SJCRH30 (cell line): ENCODE results near the gene KRABD2.
"Not testable (repeated sequence)": the region's sequence is repeated elsewhere in the genome, so short reads cannot be mapped to it uniquely, and the experiment has no call there.

Experiments
- DNase-seq, 2 experiments: peaks; one replicate each; pipeline ENCODE4 v3.0.0-alpha.2; 2015 to 2020
- H3K27ac ChIP-seq: fragments of 250-450 bp; sonication (Bioruptor Pico); 2 replicates; pipeline ENCODE4 v1.5.1; 2020; ENCODE audit warnings: mild to moderate bottlenecking, moderate library complexity
- H3K27me3 ChIP-seq: fragments of 250-450 bp; sonication (Bioruptor Pico); 2 replicates; pipeline ENCODE4 v1.5.1; 2020; ENCODE audit warnings: mild to moderate bottlenecking, moderate library complexity
- H3K36me3 ChIP-seq: fragments of 250-450 bp; sonication (Bioruptor Pico); 2 replicates; pipeline ENCODE4 v1.5.1; 2020; ENCODE audit warnings: mild to moderate bottlenecking, moderate library complexity
- H3K4me1 ChIP-seq: fragments of 250-450 bp; sonication (Bioruptor Pico); 2 replicates; pipeline ENCODE4 v1.5.1; 2020; ENCODE audit warnings: mild to moderate bottlenecking, moderate library complexity
- H3K4me3 ChIP-seq: fragments of 250-450 bp; sonication (Bioruptor Pico); 2 replicates; pipeline ENCODE4 v1.5.1; 2020; ENCODE audit warnings: mild to moderate bottlenecking, moderate library complexity
- H3K9me3 ChIP-seq: fragments of 250-450 bp; sonication (Bioruptor Pico); replicated peaks from 2 replicates; pipeline ENCODE4 v1.5.1; 2020; ENCODE audit warnings: mild to moderate bottlenecking, moderate library complexity

Gene KRABD2

GRCh38 chr17:8402921-8403536 lies 26.5 kb upstream of the KRABD2 start:
- Histone ChIP-seq H3K4me3 (no peak overlapping the region), H3K36me3 (no peaks in the 10 kb centered on the region)

GRCh38 chr17:8401107-8401506 lies 24.6 kb upstream of the KRABD2 start:
- Histone ChIP-seq H3K9me3 (no peaks in the 10 kb centered on the region), H3K36me3 (no peaks in the 10 kb centered on the region), H3K27me3 (no peaks in the 10 kb centered on the region), H3K4me1 (peaks cover 5% of the 10 kb centered on the region; the same call in 1 of the 2 replicates), H3K27ac (no peak overlapping the region), H3K4me3 (no peak overlapping the region)
- no peak for DNase-seq

More at GRCh38 chr17:8402921-8403536, 26.5 kb upstream of the KRABD2 start:
- H3K9me3 ChIP-seq: no peaks in the 10 kb centered on the region
- H3K27me3 ChIP-seq: no peaks in the 10 kb centered on the region
- H3K4me1 ChIP-seq: peaks cover 7% of the 10 kb centered on the region; the same call in 1 of the 2 replicates
- no peak overlapping the region for H3K27ac ChIP-seq
- DNase-seq: no peak

GRCh38 chr17:8398980-8399379 lies 22.5 kb upstream of the KRABD2 start:
- Histone ChIP-seq H3K9me3 (no peaks in the 10 kb centered on the region), H3K27ac (no peak overlapping the region), H3K4me3 (no peak overlapping the region), H3K36me3 (no peaks in the 10 kb centered on the region), H3K27me3 (no peaks in the 10 kb centered on the region), H3K4me1 (no peaks in the 10 kb centered on the region; the same call in 1 of the 2 replicates)
- no peak for DNase-seq

- no peaks in the 10 kb centered on the region for H3K36me3 ChIP-seq
- no peak within 1 kb of the TSS for H3K27ac ChIP-seq
- no peaks in the 10 kb centered on the region for H3K27me3 ChIP-seq
- H3K9me3 ChIP-seq: no peaks in the 10 kb centered on the region
- H3K4me3 ChIP-seq: no peak within 1 kb of the TSS
- DNase-seq: no peak
- no peaks in the 10 kb centered on the region; the same call in 1 of the 2 replicates for H3K4me1 ChIP-seq
Measured at GRCh38 chr17:8397636-8398035, 21.1 kb upstream of the KRABD2 start, which contains the start of gene RNF222. Gene RNF222 (minus strand): TSS chr17:8397827. CDS start chr17:8393461, 4,366 bp downstream.

GRCh38 chr17:8394497-8394896 lies 18.0 kb upstream of the KRABD2 start:
- H3K36me3 ChIP-seq, H3K4me3 ChIP-seq, H3K27me3 ChIP-seq, H3K9me3 ChIP-seq, H3K27ac ChIP-seq, H3K4me1 ChIP-seq, DNase-seq: not testable (repeated sequence)

GRCh38 chr17:8393470-8394231 lies 17.1 kb upstream of the KRABD2 start:
- no peak for DNase-seq
- H3K36me3 ChIP-seq: no peaks in the 10 kb centered on the region
- no peak overlapping the region for H3K27ac ChIP-seq
- H3K4me3 ChIP-seq: no peak overlapping the region
- no peaks in the 10 kb centered on the region for H3K9me3 ChIP-seq
- H3K27me3 ChIP-seq: no peaks in the 10 kb centered on the region
- peaks cover 4% of the 10 kb centered on the region for H3K4me1 ChIP-seq

GRCh38 chr17:8392674-8393469 lies 16.4 kb upstream of the KRABD2 start:
- DNase-seq: no peak
- Histone ChIP-seq H3K9me3 (no peaks in the 10 kb centered on the region), H3K27ac (no peak overlapping the region), H3K4me1 (peaks cover 4% of the 10 kb centered on the region), H3K27me3 (no peaks in the 10 kb centered on the region), H3K4me3 (no peak overlapping the region), H3K36me3 (no peaks in the 10 kb centered on the region)

GRCh38 chr17:8392274-8392673 lies 15.8 kb upstream of the KRABD2 start:
- peaks cover 4% of the 10 kb centered on the region for H3K4me1 ChIP-seq
- H3K36me3 ChIP-seq: no peaks in the 10 kb centered on the region
- H3K27me3 ChIP-seq: no peaks in the 10 kb centered on the region
- DNase-seq: no peak
- H3K9me3 ChIP-seq: no peaks in the 10 kb centered on the region
- no peak overlapping the region for H3K4me3 ChIP-seq
- H3K27ac ChIP-seq: no peak overlapping the region

GRCh38 chr17:8391711-8392110 lies 15.2 kb upstream of the KRABD2 start:
- no peaks in the 10 kb centered on the region for H3K27me3 ChIP-seq
- DNase-seq: peak; percentile 32 to 38
- H3K27ac ChIP-seq: no peak overlapping the region
- H3K9me3 ChIP-seq: no peaks in the 10 kb centered on the region
- H3K4me1 ChIP-seq: peaks cover 4% of the 10 kb centered on the region
- H3K4me3 ChIP-seq: no peak overlapping the region
- no peaks in the 10 kb centered on the region for H3K36me3 ChIP-seq

GRCh38 chr17:8387914-8388651 lies 11.6 kb upstream of the KRABD2 start:
- peaks cover 4% of the 10 kb centered on the region for H3K4me1 ChIP-seq

GRCh38 chr17:8386841-8387240 lies 10.3 kb upstream of the KRABD2 start:
- DNase-seq: no peak
- H3K9me3 ChIP-seq: no peaks in the 10 kb centered on the region
- no peak overlapping the region for H3K4me3 ChIP-seq
- no peaks in the 10 kb centered on the region for H3K27me3 ChIP-seq
- H3K36me3 ChIP-seq: peaks cover 7% of the 10 kb centered on the region
- H3K4me1 ChIP-seq: peaks cover 3% of the 10 kb centered on the region
- H3K27ac ChIP-seq: no peak overlapping the region

More at GRCh38 chr17:8387914-8388651, 11.6 kb upstream of the KRABD2 start:
- Histone ChIP-seq H3K27me3 (no peaks in the 10 kb centered on the region), H3K4me3 (no peak overlapping the region), H3K9me3 (no peaks in the 10 kb centered on the region), H3K27ac (no peak overlapping the region), H3K36me3 (no peaks in the 10 kb centered on the region)
- no peak for DNase-seq

GRCh38 chr17:8384801-8385378 lies 8.4 kb upstream of the KRABD2 start:
- no peaks in the 10 kb centered on the region for H3K9me3 ChIP-seq
- peaks cover 27% of the 10 kb centered on the region for H3K36me3 ChIP-seq
- H3K27ac ChIP-seq: no peak overlapping the region
- no peaks in the 10 kb centered on the region for H3K4me1 ChIP-seq
- peak in 1 of 2 experiments; percentile 16 for DNase-seq
- H3K4me3 ChIP-seq: no peak overlapping the region
- H3K27me3 ChIP-seq: no peaks in the 10 kb centered on the region

- Histone ChIP-seq H3K36me3 (peaks cover 43% of the 10 kb centered on the region), H3K4me1 (no peaks in the 10 kb centered on the region), H3K27ac (peak within 1 kb of the TSS; percentile 80), H3K27me3 (no peaks in the 10 kb centered on the region), H3K4me3 (peak within 1 kb of the TSS; percentile 74), H3K9me3 (no peaks in the 10 kb centered on the region)
- peak; percentile 94 to 97 for DNase-seq
Measured at GRCh38 chr17:8383143-8383822, 6.8 kb upstream of the KRABD2 start, which contains the start of gene RPL26. Gene RPL26 (minus strand): TSS chr17:8383193. CDS start chr17:8382310, 883 bp downstream.

- Histone ChIP-seq H3K36me3 (peaks cover 47% of the 10 kb centered on the region), H3K27me3 (no peaks in the 10 kb centered on the region), H3K4me1 (no peaks in the 10 kb centered on the region), H3K9me3 (no peaks in the 10 kb centered on the region), H3K27ac (peak overlapping the region; percentile 80), H3K4me3 (peak overlapping the region; percentile 74)
- DNase-seq: no peak
Measured at GRCh38 chr17:8382880-8383142, 6.3 kb upstream of the KRABD2 start.
